Astrocyte (in vitro differentiated cells and primary cell): Measurements from ENCODE around the gene UBE2N.

Source experiments
- CTCF ChIP-seq: IDR thresholded peaks from 2 replicates; pipeline ENCODE4 v1.5.1; 2011; ENCODE audit warnings: low read depth, mild to moderate bottlenecking, inconsistent platforms, low read length, moderate library complexity; ENCODE audit not compliant: insufficient read depth
- EZH2 ChIP-seq: IDR thresholded peaks from 2 replicates; pipeline ENCODE4 v1.6.1; 2012; ENCODE audit warnings: mild to moderate bottlenecking, low read length, inconsistent platforms; ENCODE audit not compliant: insufficient read depth

- TF ChIP-seq CTCF: no peak
- no peak for TF ChIP-seq EZH2
These were observed 75.9 kb downstream of the UBE2N start for GRCh38 chr12:93365616-93366405.
